T-cell (primary cell): ENCODE measurements around the gene HOXA9. TPM values are rescaled to one million over a fixed set of nuclear protein-coding genes. Genes with fewer than 3 reads are reported as not detected.

Experiments
- ATAC-seq, 4 experiments: fragments of 200-7000 bp in 3 of 4; fragments of 150-1000 bp in 1 of 4; cut with Tn5 transposase; replicated peaks in 1 of 4; 1 replicate in 3 of 4; 2 replicates in 1 of 4; pipeline ENCODE4 v1.10.0; 2021; ENCODE audit warnings: moderate library complexity in 3 of 4, mild to moderate bottlenecking in 2 of 4, moderate number of reproducible peaks in 1 of 4
- CTCF ChIA-PET, 2 donors: fragments of 300-600 bp; sonication (Branson Sonifier 250); formaldehyde crosslinking; loops; one replicate each; lab custom pipeline; 2022; ENCODE audit warnings: antibody characterized with exemption in 2 of 2; lab: Charles Lee
- POLR2A ChIA-PET, 2 donors: fragments of 300-600 bp; sonication (Branson Sonifier 250); formaldehyde crosslinking; loops; one replicate each; lab custom pipeline; 2022; ENCODE audit warnings: antibody characterized with exemption in 2 of 2; lab: Charles Lee
- DNase-seq, 35 experiments: peaks; one replicate each; pipeline versions ENCODE4 v3.0.0 to v3.0.0-alpha.2; 2013 to 2023
- H3K27ac ChIP-seq: one replicate; pipeline ENCODE4 v1.5.1; 2013; ENCODE audit warnings: low read length
- H3K27me3 ChIP-seq, 2 experiments: replicated peaks in 1 of 2; 1 replicate in 1 of 2; 2 replicates in 1 of 2; pipeline versions ENCODE4 v1.6.1 to v1.7.0; 2013; ENCODE audit warnings: low read length in 1 of 2, mixed read lengths in 1 of 2; ENCODE audit not compliant: control insufficient read depth in 2 of 2, insufficient read depth in 2 of 2; ENCODE audit errors: extremely low read depth in 1 of 2
- H3K36me3 ChIP-seq, 2 donors: 1 replicate in 1 of 2; 2 replicates in 1 of 2; pipeline versions ENCODE4 v1.6.1 to v1.7.0; 2013; ENCODE audit warnings: low read length in 1 of 2; ENCODE audit not compliant: control insufficient read depth in 2 of 2, insufficient read depth in 1 of 2; ENCODE audit errors: extremely low read depth in 1 of 2
- H3K4me1 ChIP-seq, 2 experiments: 1 replicate in 1 of 2; 2 replicates in 1 of 2; pipeline versions ENCODE4 v1.6.1 to v1.7.0; 2013; ENCODE audit warnings: low read length in 2 of 2, mixed read lengths in 1 of 2; ENCODE audit not compliant: insufficient read depth in 2 of 2, control insufficient read depth in 1 of 2; ENCODE audit errors: extremely low read depth in 1 of 2
- H3K4me3 ChIP-seq, 2 donors: 1 replicate in 1 of 2; 2 replicates in 1 of 2; pipeline versions ENCODE4 v1.5.1 to v1.7.0; 2013; ENCODE audit warnings: mild to moderate bottlenecking in 2 of 2, low read length in 1 of 2, moderate library complexity in 1 of 2; ENCODE audit not compliant: control insufficient read depth in 1 of 2; ENCODE audit errors: extremely low read depth in 1 of 2
- H3K9me3 ChIP-seq: 2 replicates; pipeline ENCODE4 v1.7.0; 2013
- H3K27ac Mint-ChIP-seq, 2 donors: one replicate each; pipeline ENCODE4 v1.8.0; 2020 to 2021; ENCODE audit warnings: mild to moderate bottlenecking in 2 of 2, mixed read lengths in 2 of 2
- H3K27me3 Mint-ChIP-seq, 2 donors: one replicate each; pipeline ENCODE4 v1.8.0; 2021 to 2022; ENCODE audit warnings: mixed read lengths in 2 of 2
- H3K36me3 Mint-ChIP-seq: one replicate; pipeline ENCODE4 v1.8.0; 2021; ENCODE audit warnings: mixed read lengths
- H3K4me1 Mint-ChIP-seq, 3 donors: one replicate each; pipeline ENCODE4 v1.8.0; 2020 to 2022; ENCODE audit warnings: mixed read lengths in 3 of 3, mild to moderate bottlenecking in 1 of 3
- H3K4me3 Mint-ChIP-seq, 3 donors: one replicate each; pipeline ENCODE4 v1.8.0; 2020 to 2022; ENCODE audit warnings: mild to moderate bottlenecking in 3 of 3, mixed read lengths in 3 of 3, moderate library complexity in 3 of 3
- H3K9me3 Mint-ChIP-seq, 3 donors: one replicate each; pipeline ENCODE4 v1.8.0; 2020 to 2022; ENCODE audit warnings: mixed read lengths in 3 of 3
- WGBS: methylation state at CpG from one replicate; pipeline ENCODE4 v1.1.5; 2013; ENCODE audit warnings: missing lambda C conversion rate; ENCODE audit not compliant: insufficient coverage; 5-methylcytosine and 5-hydroxymethylcytosine counted together
- total RNA-seq, 35 experiments: library from RNA in 6 of 35; stranded (reverse) in 6 of 35; fragments of 120-200 nt in 1 of 35; gene quantifications; one replicate each; pipeline versions ENCODE4 v1.2.1 to v1.2.4 and lab custom pipeline; 2013 to 2026

Gene HOXA9
- total RNA-seq, 5 donors from 2014 or later (not counting 1 experiment from before 2014, with no cell fraction given) = 0.57 to 0.95 (median 0.79) TPM

DNA sequence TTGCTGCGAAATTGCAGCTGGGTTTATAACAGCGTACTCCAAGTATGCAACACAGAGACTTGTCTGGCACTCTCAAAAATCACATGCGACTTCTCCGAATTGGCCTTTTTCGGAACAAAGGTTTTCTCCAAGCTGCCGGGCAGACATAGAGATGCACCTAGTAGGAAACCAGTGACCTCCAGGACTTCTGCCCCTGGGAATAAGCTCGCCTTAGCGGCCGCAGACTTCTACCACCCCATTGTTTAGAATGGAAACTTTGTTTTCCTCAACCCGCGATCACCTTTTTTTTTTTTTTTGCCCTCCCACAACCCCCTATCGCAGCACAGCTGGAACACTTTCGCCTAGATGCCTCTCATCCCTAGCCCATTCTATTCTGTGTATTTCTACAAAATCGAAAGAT lies 13.7 kb upstream of the HOXA9 start:
- ChIA-PET POLR2A (no interaction called here), CTCF (interaction anchor here (0.6 to 2.2 kb wide), 15 partner anchors 11 to 1334 kb away, joined by 3 to 26 read pairs (median 3); no protein-coding TSS in a partner anchor)
- no peaks in the 10 kb centered on the region for H3K9me3 ChIP-seq
- peaks cover 11 to 90% of the 10 kb centered on the region in 2 experiments for H3K27me3 ChIP-seq
- H3K4me1 ChIP-seq = peaks cover 5 to 31% of the 10 kb centered on the region in 2 experiments
- Mint-ChIP-seq H3K9me3 (no peaks in the 10 kb centered on the region), H3K27me3 (peaks cover 41 to 86% of the 10 kb centered on the region in 2 donors), H3K36me3 (no peaks in the 10 kb centered on the region), H3K27ac (peak overlapping the region in 1 of 2 donors; percentile 65), H3K4me1 (peaks cover 11 to 25% (median 13%) of the 10 kb centered on the region in 3 donors), H3K4me3 (no peak overlapping the region)
- H3K27ac ChIP-seq = no peak overlapping the region
- ATAC-seq (no peak), DNase-seq (peak in 1 of 35 experiments; percentile 0)
- no peaks in the 10 kb centered on the region for H3K36me3 ChIP-seq
- H3K4me3 ChIP-seq = no peak overlapping the region
- 89% methylated on average over 11 of the region's 14 CpGs for WGBS

DNA sequence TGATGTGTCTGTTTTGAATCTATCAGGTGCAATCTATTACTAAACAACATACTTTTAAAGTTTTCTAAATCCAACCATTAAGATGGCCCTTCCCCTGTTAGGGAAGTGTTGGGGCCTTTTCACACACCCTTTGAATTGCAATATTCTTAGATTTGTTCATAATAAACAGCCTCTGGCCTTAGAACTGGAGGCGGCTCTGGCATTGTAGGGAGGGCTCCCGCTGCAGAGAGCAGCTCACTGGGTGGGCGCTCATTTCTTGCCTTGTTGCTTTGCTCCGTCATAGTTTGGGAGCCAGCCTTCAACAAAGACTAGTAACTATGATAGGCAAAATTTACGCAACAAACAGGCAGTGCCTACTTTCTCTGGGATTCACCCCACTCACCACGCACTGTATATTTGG lies 13.0 kb upstream of the HOXA9 start:
- ChIA-PET POLR2A (interaction anchor here in 1 of 2 donors (0.7 kb wide), 1 partner anchor 8 kb away, joined by 3 read pairs; no protein-coding TSS in a partner anchor), CTCF (interaction anchor here in 1 of 2 donors (0.7 to 2.2 kb wide), 3 partner anchors 12 to 632 kb away, joined by 3 to 26 read pairs (median 6); no protein-coding TSS in a partner anchor)
- Mint-ChIP-seq H3K9me3 (no peaks in the 10 kb centered on the region), H3K4me1 (peaks cover 9 to 20% (median 11%) of the 10 kb centered on the region in 3 donors), H3K27me3 (peaks cover 41 to 80% of the 10 kb centered on the region in 2 donors), H3K4me3 (no peak overlapping the region), H3K36me3 (no peaks in the 10 kb centered on the region), H3K27ac (no peak overlapping the region)
- H3K27ac ChIP-seq = no peak overlapping the region
- peaks cover 11 to 89% of the 10 kb centered on the region in 2 experiments for H3K27me3 ChIP-seq
- no peak overlapping the region for H3K4me3 ChIP-seq
- no peaks in the 10 kb centered on the region for H3K36me3 ChIP-seq
- DNase-seq (peak in 1 of 35 experiments; percentile 5), ATAC-seq (no peak)
- H3K9me3 ChIP-seq = no peaks in the 10 kb centered on the region
- H3K4me1 ChIP-seq = peaks cover 5 to 30% of the 10 kb centered on the region in 2 experiments
- 100% methylated on average over 3 of the region's 6 CpGs for WGBS

DNA sequence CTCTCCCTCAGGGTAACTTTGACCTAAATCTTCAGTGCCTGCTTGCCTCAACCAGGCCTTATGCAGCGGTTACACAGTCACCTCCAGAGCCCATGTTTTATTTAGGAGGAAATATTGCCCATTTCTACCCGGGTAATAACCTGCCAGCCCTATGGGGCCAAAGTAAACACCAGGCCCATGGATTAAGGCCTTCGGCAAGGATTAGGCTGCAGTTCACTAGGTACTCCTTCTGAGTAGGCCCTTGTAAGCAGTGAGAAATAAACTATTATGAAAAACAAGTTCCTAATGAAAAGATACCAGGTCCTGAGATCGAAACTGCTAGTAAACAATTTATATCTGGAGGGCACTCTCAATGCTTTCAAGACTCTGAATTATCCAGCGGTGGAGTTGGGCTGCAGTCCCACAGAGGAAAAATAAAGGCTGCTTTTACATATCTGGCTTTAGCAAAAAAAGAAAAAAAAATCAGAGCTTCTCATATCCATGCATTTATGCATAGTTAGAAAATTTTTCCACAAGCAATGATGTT lies 12.5 kb upstream of the HOXA9 start:
- no peaks in the 10 kb centered on the region for H3K9me3 Mint-ChIP-seq
- no peak overlapping the region for H3K27ac Mint-ChIP-seq

DNA sequence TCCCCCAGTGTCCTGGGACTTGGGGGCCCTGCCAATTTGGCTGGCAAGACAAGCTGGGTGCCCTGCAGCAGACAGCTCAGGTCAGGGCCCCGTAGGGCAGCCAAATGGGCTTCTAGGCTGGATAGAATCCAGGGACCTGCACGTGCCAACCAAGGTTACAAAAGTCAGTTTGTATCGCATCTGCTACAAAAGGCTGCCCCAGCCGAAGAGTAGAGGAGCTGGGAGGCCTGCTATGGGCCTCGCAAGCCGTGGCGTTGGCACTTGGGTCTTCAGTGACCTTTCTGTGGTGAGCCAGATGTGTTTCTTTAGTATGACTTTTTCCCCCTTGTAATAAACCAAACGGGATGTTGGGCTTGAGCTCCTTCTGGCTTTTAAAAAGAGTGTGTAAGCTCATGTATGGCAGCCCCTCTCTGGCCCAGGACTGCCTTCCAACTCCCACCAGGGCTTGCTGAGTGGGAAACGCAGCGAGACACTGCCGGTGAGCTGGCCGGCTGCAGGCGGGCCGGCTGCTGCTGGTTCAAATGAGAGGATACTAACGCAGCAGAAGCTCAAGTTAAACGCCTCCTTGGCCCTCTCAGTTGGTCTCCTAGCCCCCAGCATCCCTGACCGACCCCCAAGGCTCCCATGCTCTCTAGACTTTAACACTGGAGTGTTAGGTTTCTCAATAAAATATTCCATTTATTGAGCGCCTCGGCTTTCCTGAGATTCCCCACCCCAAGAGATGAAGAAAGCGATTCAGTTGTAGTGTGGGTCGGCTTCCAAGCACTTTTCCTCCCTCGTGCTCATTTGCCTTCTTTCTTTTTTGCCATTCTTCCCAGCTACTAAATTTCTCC lies 11.8 kb upstream of the HOXA9 start:
- Mint-ChIP-seq H3K36me3 (no peaks in the 10 kb centered on the region), H3K9me3 (no peaks in the 10 kb centered on the region)
- POLR2A ChIA-PET = interaction anchor here in 1 of 2 donors (0.6 kb wide), 1 partner anchor 878 kb away, joined by 4 read pairs; no protein-coding TSS in a partner anchor

More for the DNA sequence above, 12.5 kb upstream of the HOXA9 start:
- Histone ChIP-seq H3K27me3 (peaks cover 10 to 88% of the 10 kb centered on the region in 2 experiments), H3K27ac (no peak overlapping the region), H3K9me3 (no peaks in the 10 kb centered on the region), H3K4me3 (no peak overlapping the region), H3K4me1 (peaks cover 8 to 29% of the 10 kb centered on the region in 2 experiments), H3K36me3 (no peaks in the 10 kb centered on the region)
- Mint-ChIP-seq H3K36me3 (no peaks in the 10 kb centered on the region), H3K4me3 (no peak overlapping the region), H3K27me3 (peaks cover 39 to 77% of the 10 kb centered on the region in 2 donors), H3K4me1 (peaks cover 9 to 18% (median 11%) of the 10 kb centered on the region in 3 donors)
- POLR2A ChIA-PET = interaction anchor here (0.6 to 0.7 kb wide), 2 partner anchors 9 to 878 kb away, joined by 3 to 4 read pairs; no protein-coding TSS in a partner anchor
- ATAC-seq = no peak
- CTCF ChIA-PET = interaction anchor here (0.9 to 1.6 kb wide), 5 partner anchors 10 to 977 kb away, joined by 3 to 4 read pairs (median 3); no protein-coding TSS in a partner anchor
- no CpG with 5 or more reads among the region's 5 CpGs for WGBS
- no peak for DNase-seq

DNA sequence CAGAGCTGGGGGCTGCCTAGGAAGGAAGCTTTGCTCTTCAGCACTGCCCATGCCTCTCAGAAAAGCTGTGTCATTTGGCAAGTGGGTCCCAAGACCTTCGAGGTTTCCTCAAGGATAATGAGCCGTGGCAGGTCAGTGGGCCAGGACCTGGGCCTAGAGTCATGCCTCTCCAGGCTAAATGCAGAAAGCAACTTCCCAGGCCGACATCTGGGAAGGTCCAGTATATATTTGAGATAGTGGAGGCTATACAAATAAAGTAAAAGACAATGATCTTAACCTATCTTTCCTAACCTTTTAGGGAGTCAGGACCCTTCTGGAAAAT lies 11.1 kb upstream of the HOXA9 start:
- H3K36me3 ChIP-seq = no peaks in the 10 kb centered on the region
- H3K4me3 Mint-ChIP-seq = no peak overlapping the region
- ChIA-PET POLR2A (interaction anchor here in 1 of 2 donors (0.6 kb wide), 1 partner anchor 46 kb away, joined by 3 read pairs; the partner anchor contains the start of gene HOXA4), CTCF (interaction anchor here (0.6 to 1.6 kb wide), 5 partner anchors 12 to 916 kb away, joined by 3 to 7 read pairs (median 4); no protein-coding TSS in a partner anchor)
- peaks cover 11 to 42% of the 10 kb centered on the region in 2 experiments for H3K4me1 ChIP-seq
- no peaks in the 10 kb centered on the region for H3K9me3 Mint-ChIP-seq
- DNase-seq (peak in 1 of 35 experiments; percentile 18), ATAC-seq (no peak)
- H3K27ac ChIP-seq = no peak overlapping the region
- H3K27me3 ChIP-seq = peaks cover 3 to 89% of the 10 kb centered on the region in 2 experiments
- peaks cover 20 to 25% (median 22%) of the 10 kb centered on the region in 3 donors for H3K4me1 Mint-ChIP-seq
- H3K27me3 Mint-ChIP-seq = peaks cover 45 to 79% of the 10 kb centered on the region in 2 donors
- WGBS = no CpG with 5 or more reads among the region's 3 CpGs
- H3K9me3 ChIP-seq = no peaks in the 10 kb centered on the region
- no peaks in the 10 kb centered on the region for H3K36me3 Mint-ChIP-seq
- no peak overlapping the region for H3K27ac Mint-ChIP-seq
- H3K4me3 ChIP-seq = no peak overlapping the region

More for the DNA sequence above, 11.8 kb upstream of the HOXA9 start:
- Histone ChIP-seq H3K27me3 (peaks cover 7 to 88% of the 10 kb centered on the region in 2 experiments), H3K4me3 (no peak overlapping the region), H3K9me3 (no peaks in the 10 kb centered on the region), H3K27ac (no peak overlapping the region), H3K36me3 (no peaks in the 10 kb centered on the region), H3K4me1 (peaks cover 9 to 35% of the 10 kb centered on the region in 2 experiments)
- ATAC-seq = no peak
- DNase-seq = no peak
- CTCF ChIA-PET = interaction anchor here (0.9 to 1.6 kb wide), 5 partner anchors 11 to 978 kb away, joined by 3 to 4 read pairs (median 3); no protein-coding TSS in a partner anchor
- H3K4me3 Mint-ChIP-seq = no peak overlapping the region
- peaks cover 13 to 19% (median 16%) of the 10 kb centered on the region in 3 donors for H3K4me1 Mint-ChIP-seq
- peaks cover 38 to 76% of the 10 kb centered on the region in 2 donors for H3K27me3 Mint-ChIP-seq
- no peak overlapping the region for H3K27ac Mint-ChIP-seq
- WGBS = 87% methylated on average over 16 of the region's 22 CpGs
